Nephron (organoid): Measurements from ENCODE around the gene HIF1A.

Experiments
- H3K27ac Mint-ChIP-seq, 3 experiments: 2 replicates each; pipeline ENCODE4 v1.8.0; 2020; ENCODE audit warnings: mixed read lengths in 3 of 3, mild to moderate bottlenecking in 2 of 3, moderate library complexity in 1 of 3
- H3K27me3 Mint-ChIP-seq: 2 replicates; pipeline ENCODE4 v1.8.0; 2021; ENCODE audit warnings: low read depth, mild to moderate bottlenecking, moderate library complexity, mixed read lengths
- H3K36me3 Mint-ChIP-seq: 2 replicates; pipeline ENCODE4 v1.8.0; 2020; ENCODE audit warnings: low read depth, mixed read lengths
- H3K4me1 Mint-ChIP-seq: 2 replicates; pipeline ENCODE4 v1.8.0; 2020; ENCODE audit warnings: mixed read lengths
- H3K4me3 Mint-ChIP-seq, 3 experiments: 2 replicates each; pipeline ENCODE4 v1.8.0; 2020; ENCODE audit warnings: mild to moderate bottlenecking in 3 of 3, mixed read lengths in 3 of 3, moderate library complexity in 2 of 3
- H3K9me3 Mint-ChIP-seq: 2 replicates; pipeline ENCODE4 v1.8.0; 2020; ENCODE audit warnings: mixed read lengths
- CTCF ChIP-seq, 3 experiments: fragments of 200-600 bp; sonication (generic); IDR thresholded peaks; one replicate each; pipeline ENCODE4 v1.5.0; 2021; ENCODE audit warnings: antibody characterized with exemption in 3 of 3; ENCODE audit not compliant: unreplicated experiment in 3 of 3

The HIF1A gene

GRCh38 chr14:61694830-61695694, at the start of gene HIF1A:
Gene HIF1A (plus strand): TSS chr14:61695513. CDS start chr14:61695805, 292 bp downstream.
- no peak for TF ChIP-seq CTCF (IDR thresholded peaks at IDR 0.05; ENCODE audit: unreplicated experiment in 3 of 3)
- peak within 1 kb of the TSS; percentile 90 to 99 (median 96) for H3K27ac Mint-ChIP-seq
- H3K36me3 Mint-ChIP-seq = no peaks in the 10 kb centered on the region
- no peaks in the 10 kb centered on the region for H3K9me3 Mint-ChIP-seq
- peaks cover 35% of the 10 kb centered on the region for H3K4me1 Mint-ChIP-seq
- peak within 1 kb of the TSS; percentile 97 to 99 (median 98) for H3K4me3 Mint-ChIP-seq
- no peaks in the 10 kb centered on the region for H3K27me3 Mint-ChIP-seq

- Mint-ChIP-seq H3K27me3 (no peaks in the 10 kb centered on the region), H3K36me3 (no peaks in the 10 kb centered on the region), H3K9me3 (no peaks in the 10 kb centered on the region), H3K4me3 (no peak overlapping the region), H3K27ac (peak overlapping the region in 2 of 3 experiments; percentile 40 to 82), H3K4me1 (peaks cover 18% of the 10 kb centered on the region)
- TF ChIP-seq CTCF (IDR thresholded peaks at IDR 0.05; ENCODE audit: unreplicated experiment in 3 of 3) = no peak
Measured at GRCh38 chr14:61646366-61647116, 48.8 kb upstream of the HIF1A start.

- no peaks in the 10 kb centered on the region for H3K36me3 Mint-ChIP-seq
Measured at GRCh38 chr14:61647704-61648103, 47.6 kb upstream of the HIF1A start.

GRCh38 chr14:61648377-61648776, 46.9 kb upstream of the HIF1A start:
- Mint-ChIP-seq H3K4me1 (peaks cover 18% of the 10 kb centered on the region), H3K9me3 (no peaks in the 10 kb centered on the region), H3K4me3 (no peak overlapping the region), H3K27me3 (no peaks in the 10 kb centered on the region), H3K36me3 (no peaks in the 10 kb centered on the region), H3K27ac (peak overlapping the region in 2 of 3 experiments; percentile 47 to 82)
- TF ChIP-seq CTCF (IDR thresholded peaks at IDR 0.05; ENCODE audit: unreplicated experiment in 3 of 3) = no peak

More at GRCh38 chr14:61647704-61648103, 47.6 kb upstream of the HIF1A start:
- Mint-ChIP-seq H3K9me3 (no peaks in the 10 kb centered on the region), H3K27me3 (no peaks in the 10 kb centered on the region), H3K4me1 (peaks cover 18% of the 10 kb centered on the region), H3K27ac (peak overlapping the region in 2 of 3 experiments; percentile 47 to 82), H3K4me3 (no peak overlapping the region)
- TF ChIP-seq CTCF (IDR thresholded peaks at IDR 0.05; ENCODE audit: unreplicated experiment in 3 of 3) = no peak

GRCh38 chr14:61649283-61649682, 46.0 kb upstream of the HIF1A start:
- Mint-ChIP-seq H3K27ac (no peak overlapping the region), H3K4me3 (no peak overlapping the region), H3K9me3 (no peaks in the 10 kb centered on the region), H3K4me1 (peaks cover 23% of the 10 kb centered on the region), H3K27me3 (no peaks in the 10 kb centered on the region), H3K36me3 (no peaks in the 10 kb centered on the region)
- no peak for TF ChIP-seq CTCF (IDR thresholded peaks at IDR 0.05; ENCODE audit: unreplicated experiment in 3 of 3)
